Parathyroid adenoma (tissue), 2 donors: ENCODE data around the gene SYT9.

ENCODE experiments used
- H2AFZ ChIP-seq: fragments of 300-600 bp; sonication (generic); one replicate; pipeline ENCODE4 v1.7.0; 2017; ENCODE audit warnings: antibody characterized with exemption, mild to moderate bottlenecking
- H3K27ac ChIP-seq: fragments of 300-600 bp; sonication (generic); one replicate; pipeline ENCODE4 v1.7.0; 2017
- H3K27me3 ChIP-seq: fragments of 300-600 bp; sonication (generic); one replicate; pipeline ENCODE4 v1.7.0; 2017; ENCODE audit warnings: low read length; ENCODE audit not compliant: control insufficient read depth, insufficient read depth
- H3K36me3 ChIP-seq: fragments of 300-600 bp; sonication (generic); one replicate; pipeline ENCODE4 v1.7.0; 2017; ENCODE audit warnings: low read length; ENCODE audit not compliant: control insufficient read depth, insufficient read depth
- H3K4me1 ChIP-seq: fragments of 300-600 bp; sonication (generic); one replicate; pipeline ENCODE4 v1.7.0; 2017; ENCODE audit warnings: control low read depth
- H3K4me2 ChIP-seq: fragments of 300-600 bp; sonication (generic); one replicate; pipeline ENCODE4 v1.7.0; 2017; ENCODE audit warnings: low read length
- H3K4me3 ChIP-seq: fragments of 300-600 bp; sonication (generic); one replicate; pipeline ENCODE4 v1.7.0; 2017; ENCODE audit warnings: low read depth, low read length
- H3K79me2 ChIP-seq: fragments of 300-600 bp; sonication (generic); one replicate; pipeline ENCODE4 v1.7.0; 2017; ENCODE audit warnings: control low read depth
- H3K9ac ChIP-seq: fragments of 300-600 bp; sonication (generic); one replicate; pipeline ENCODE4 v1.7.0; 2017; ENCODE audit warnings: mild to moderate bottlenecking
- H3K9me3 ChIP-seq: fragments of 300-600 bp; sonication (generic); one replicate; pipeline ENCODE4 v1.7.0; 2017; ENCODE audit warnings: low read length; ENCODE audit not compliant: control insufficient read depth
- CTCF ChIP-seq: fragments of 300-600 bp; sonication (generic); IDR thresholded peaks from one replicate; pipeline ENCODE4 v1.7.0; 2017; ENCODE audit warnings: antibody characterized with exemption, mild to moderate bottlenecking
- donor health status: primary hyperparathyroidism.

The SYT9 gene

DNA sequence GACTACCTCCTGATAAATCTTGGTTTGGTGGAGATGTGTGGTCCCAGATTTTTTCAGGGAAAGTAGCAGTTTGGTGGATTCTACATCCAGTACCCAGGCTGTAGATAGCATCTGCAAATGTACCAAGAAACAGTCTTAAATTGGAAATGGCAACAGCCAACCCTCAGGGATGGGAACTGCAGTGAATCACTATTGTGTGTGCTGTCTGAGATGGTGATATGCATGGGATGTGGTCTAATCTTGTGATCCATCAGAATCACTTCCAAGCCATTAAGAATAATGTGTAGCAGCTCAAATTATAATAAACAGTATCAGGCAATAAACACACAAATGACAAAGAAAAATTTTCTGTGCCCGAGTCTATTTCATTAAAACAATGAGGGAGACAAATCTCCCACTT, 237.0 kb downstream of the SYT9 start:
- Histone ChIP-seq H3K36me3 (no peaks in the 10 kb centered on the region), H3K4me2 (no peak overlapping the region), H3K27me3 (no peaks in the 10 kb centered on the region), H3K4me3 (no peak overlapping the region), H3K27ac (no peak overlapping the region), H2AFZ (no peak overlapping the region), H3K9me3 (no peaks in the 10 kb centered on the region), H3K4me1 (peaks cover 11% of the 10 kb centered on the region), H3K79me2 (no peaks in the 10 kb centered on the region), H3K9ac (no peak overlapping the region)
- TF ChIP-seq CTCF: no peak

DNA sequence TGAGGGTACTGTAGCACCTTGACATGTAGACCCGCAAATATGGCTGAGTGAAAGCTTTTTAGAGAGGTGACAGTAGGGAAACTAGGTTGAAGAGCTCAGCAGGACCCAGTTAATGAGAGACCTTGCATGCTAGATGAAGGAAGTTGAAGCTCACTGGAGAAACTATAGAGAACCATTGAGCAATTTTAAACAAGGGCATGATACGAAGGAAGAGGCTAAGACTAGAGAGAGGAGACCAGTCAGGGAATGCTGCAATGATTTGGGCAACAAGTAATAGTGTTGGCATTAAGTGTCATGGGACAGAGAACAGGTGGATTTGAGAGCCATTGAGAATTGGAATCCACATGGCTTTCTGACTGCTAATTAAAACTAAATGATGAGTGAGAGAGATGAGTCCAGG, 237.7 kb downstream of the SYT9 start:
- Histone ChIP-seq H3K4me1 (peaks cover 11% of the 10 kb centered on the region), H3K79me2 (no peaks in the 10 kb centered on the region), H2AFZ (no peak overlapping the region), H3K9ac (no peak overlapping the region), H3K9me3 (no peaks in the 10 kb centered on the region), H3K36me3 (no peaks in the 10 kb centered on the region), H3K4me3 (no peak overlapping the region), H3K4me2 (no peak overlapping the region), H3K27me3 (no peaks in the 10 kb centered on the region), H3K27ac (no peak overlapping the region)
- no peak for TF ChIP-seq CTCF

- H3K9me3 ChIP-seq: no peaks in the 10 kb centered on the region
- no peak overlapping the region for H3K27ac ChIP-seq
- no peaks in the 10 kb centered on the region for H3K36me3 ChIP-seq
- TF ChIP-seq CTCF: no peak
- no peak overlapping the region for H3K4me2 ChIP-seq
- peaks cover 11% of the 10 kb centered on the region for H3K4me1 ChIP-seq
- no peak overlapping the region for H3K9ac ChIP-seq
- H2AFZ ChIP-seq: no peak overlapping the region
- H3K27me3 ChIP-seq: no peaks in the 10 kb centered on the region
- H3K4me3 ChIP-seq: no peak overlapping the region
- no peaks in the 10 kb centered on the region for H3K79me2 ChIP-seq
Measured at GRCh38 chr11:7490054-7490453, 238.3 kb downstream of the SYT9 start.

DNA sequence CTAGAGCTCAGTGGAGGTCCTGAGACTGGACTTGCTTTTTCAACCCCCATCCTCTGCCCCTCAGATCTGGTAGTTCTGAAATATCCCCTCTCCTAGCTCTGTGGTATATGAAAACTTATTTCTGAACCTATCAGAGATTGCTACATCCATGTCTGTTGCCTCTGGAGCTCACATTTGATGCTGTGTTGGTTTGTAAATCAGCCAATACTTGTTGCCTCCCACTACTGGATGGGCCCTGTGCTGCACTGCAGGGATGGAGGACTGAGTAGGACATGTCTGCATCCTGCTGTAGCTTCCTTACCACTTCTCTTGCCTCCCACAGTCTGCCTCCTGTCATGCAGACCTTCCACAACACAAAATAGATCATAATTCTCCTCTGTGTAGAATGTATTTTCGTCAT, 238.8 kb downstream of the SYT9 start:
- no peaks in the 10 kb centered on the region for H3K79me2 ChIP-seq
- no peaks in the 10 kb centered on the region for H3K9me3 ChIP-seq
- H3K27ac ChIP-seq: no peak overlapping the region
- no peak overlapping the region for H3K4me2 ChIP-seq
- H3K4me1 ChIP-seq: peaks cover 11% of the 10 kb centered on the region
- no peaks in the 10 kb centered on the region for H3K27me3 ChIP-seq
- H2AFZ ChIP-seq: no peak overlapping the region
- H3K36me3 ChIP-seq: no peaks in the 10 kb centered on the region
- no peak overlapping the region for H3K9ac ChIP-seq
- no peak overlapping the region for H3K4me3 ChIP-seq
- no peak for TF ChIP-seq CTCF

DNA sequence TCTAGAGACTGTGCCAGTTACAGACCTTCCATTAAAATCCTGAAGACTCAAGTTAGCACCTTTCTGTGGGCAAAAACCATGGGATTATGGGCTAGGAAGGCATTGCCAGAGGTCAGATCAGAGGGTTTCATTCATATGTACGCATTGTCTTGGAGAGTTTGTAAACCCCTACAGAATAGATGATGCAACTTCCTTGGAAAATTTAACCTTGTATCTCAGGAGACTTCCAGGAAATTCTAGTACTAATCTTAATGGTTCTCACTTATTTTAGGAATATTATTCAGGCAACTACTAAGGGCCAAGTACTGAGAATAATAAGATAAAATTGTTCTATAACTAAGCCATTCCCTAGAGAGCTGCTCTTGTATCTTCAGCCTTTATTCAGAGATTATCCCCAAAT, 240.5 kb downstream of the SYT9 start:
- no peak for TF ChIP-seq CTCF
- H3K79me2 ChIP-seq: no peaks in the 10 kb centered on the region
- H3K27ac ChIP-seq: peak overlapping the region; percentile 15
- peaks cover 11% of the 10 kb centered on the region for H3K4me1 ChIP-seq
- H3K4me3 ChIP-seq: no peak overlapping the region
- H3K36me3 ChIP-seq: no peaks in the 10 kb centered on the region
- H3K9ac ChIP-seq: no peak overlapping the region
- H3K4me2 ChIP-seq: no peak overlapping the region
- H2AFZ ChIP-seq: no peak overlapping the region
- no peaks in the 10 kb centered on the region for H3K27me3 ChIP-seq
- H3K9me3 ChIP-seq: no peaks in the 10 kb centered on the region
